GM18951 (cell line): Measurements from ENCODE around the gene SLC17A8.

Experiments
- POLR2A ChIP-seq: IDR thresholded peaks from 4 replicates; pipeline ENCODE4 v1.6.1; 2011; ENCODE audit warnings: mild to moderate bottlenecking; ENCODE audit not compliant: insufficient read length, insufficient read depth; ENCODE audit errors: extremely low read depth
- in situ Hi-C: fragments of 300-500 bp; cut with MboI; formaldehyde crosslinking; loops from one replicate; pipeline ENCODE4 v1.12.0; 2022; ENCODE audit warnings: low sequenced_read_pairs, mixed read lengths, inconsistent platforms; ENCODE audit not compliant: unreplicated experiment

The SLC17A8 gene

GRCh38 chr12:100345020-100345767 lies 11.7 kb upstream of the SLC17A8 start:
- in situ Hi-C loops = no loop called here
- no peak for TF ChIP-seq POLR2A

- in situ Hi-C loops = no loop called here
- TF ChIP-seq POLR2A = no peak
Observed at GRCh38 chr12:100346660-100347059, 10.2 kb upstream of the SLC17A8 start.

GRCh38 chr12:100348657-100349454 lies 8.0 kb upstream of the SLC17A8 start:
- in situ Hi-C loops = no loop called here
- no peak for TF ChIP-seq POLR2A

- in situ Hi-C loops = no loop called here
- TF ChIP-seq POLR2A = no peak
Observed at GRCh38 chr12:100359248-100359647, 2.4 kb downstream of the SLC17A8 start.

- TF ChIP-seq POLR2A = no peak
- in situ Hi-C loops = no loop called here
Observed at GRCh38 chr12:100359822-100360221, 2.9 kb downstream of the SLC17A8 start.

GRCh38 chr12:100360450-100360849 lies 3.6 kb downstream of the SLC17A8 start:
- no peak for TF ChIP-seq POLR2A
- in situ Hi-C loops = no loop called here

GRCh38 chr12:100364324-100364723 lies 7.5 kb downstream of the SLC17A8 start:
- no peak for TF ChIP-seq POLR2A
- in situ Hi-C loops = no loop called here

- in situ Hi-C loops = no loop called here
- no peak for TF ChIP-seq POLR2A
Observed at GRCh38 chr12:100365411-100365810, 8.5 kb downstream of the SLC17A8 start.

GRCh38 chr12:100368066-100368465 lies 11.2 kb downstream of the SLC17A8 start:
- in situ Hi-C loops = no loop called here
- no peak for TF ChIP-seq POLR2A

- in situ Hi-C loops = no loop called here
- TF ChIP-seq POLR2A = no peak
Observed at GRCh38 chr12:100371146-100371545, 14.3 kb downstream of the SLC17A8 start.

GRCh38 chr12:100372853-100373640 lies 16.2 kb downstream of the SLC17A8 start:
- in situ Hi-C loops = no loop called here
- TF ChIP-seq POLR2A = no peak

GRCh38 chr12:100375038-100375735 lies 18.3 kb downstream of the SLC17A8 start:
- TF ChIP-seq POLR2A = no peak
- in situ Hi-C loops = no loop called here

GRCh38 chr12:100376161-100376560 lies 19.3 kb downstream of the SLC17A8 start:
- no peak for TF ChIP-seq POLR2A
- in situ Hi-C loops = no loop called here
